GM12878 (cell line): ENCODE measurements around the gene TMPRSS6. TPM values are rescaled to one million over a fixed set of nuclear protein-coding genes. Genes with fewer than 3 reads are reported as not detected.

ENCODE experiments used
- ATAC-seq: fragments of 200-7000 bp; cut with Tn5 transposase; 3 replicates; pipeline ENCODE4 v1.9.1; 2020; ENCODE audit warnings: mild to moderate bottlenecking, moderate library complexity
- BruUV-seq: library from RNA; stranded (reverse); fragments of 400-500 nt; replicated peaks from 2 replicates; lab custom pipeline; 2021; lab: Mats Ljungman, UMichigan
- CTCF ChIA-PET: fragments of 300-600 bp; sonication (Branson Sonifier 250); formaldehyde crosslinking; extraction: SDS; loops from one replicate; lab custom pipeline; 2021; ENCODE audit warnings: inconsistent platforms; lab: Yijun Ruan, JAX
- POLR2A ChIA-PET: fragments of 350-600 bp; formaldehyde crosslinking; extraction: SDS; loops from one replicate; lab custom pipeline; 2021; ENCODE audit warnings: inconsistent platforms; lab: Charles Lee
- RAD21 ChIA-PET: fragments of 300-600 bp; sonication (Branson Sonifier 250); formaldehyde crosslinking; loops from one replicate; lab custom pipeline; 2023; ENCODE audit warnings: antibody characterized with exemption; ENCODE audit not compliant: unreplicated experiment; lab: Charles Lee
- SMC1A ChIA-PET: fragments of 300-600 bp; sonication (Branson Sonifier 250); formaldehyde crosslinking; loops from one replicate; lab custom pipeline; 2023; ENCODE audit not compliant: unreplicated experiment, uncharacterized antibody; lab: Charles Lee
- DNase-seq: peaks from one replicate; pipeline ENCODE4 v3.0.0-alpha.2; 2011; ENCODE audit warnings: low read depth, low spot score
- FAIRE-seq: peaks from 3 replicates; lab custom pipeline; 2011; peaks lifted over from hg19 to GRCh38; lab: Jason Lieb, UNC
- H2AFZ ChIP-seq: 2 replicates; pipeline ENCODE4 v1.6.0; 2011; ENCODE audit warnings: low read depth, low read length, control low read depth; ENCODE audit not compliant: control insufficient read depth
- H3K27ac ChIP-seq: 2 replicates; pipeline ENCODE4 v1.5.1; 2011; ENCODE audit warnings: control low read depth; ENCODE audit not compliant: control insufficient read depth, insufficient read depth
- H3K27me3 ChIP-seq, 2 experiments: replicated peaks in 1 of 2; 2 replicates each; pipeline versions ENCODE4 v1.6.0 to v1.6.1; 2011; ENCODE audit warnings: low read length in 1 of 2; ENCODE audit not compliant: control insufficient read depth in 2 of 2, insufficient read depth in 2 of 2
- H3K36me3 ChIP-seq, 2 experiments: 2 replicates each; pipeline ENCODE4 v1.5.1; 2011; ENCODE audit warnings: low read length in 1 of 2; ENCODE audit not compliant: control insufficient read depth in 2 of 2, insufficient read depth in 2 of 2
- H3K4me1 ChIP-seq: 2 replicates; pipeline ENCODE4 v1.6.1; 2011; ENCODE audit warnings: mild to moderate bottlenecking, low read length, moderate library complexity, mixed read lengths; ENCODE audit not compliant: control insufficient read depth, insufficient read depth
- H3K4me2 ChIP-seq: 2 replicates; pipeline ENCODE4 v1.6.0; 2011; ENCODE audit warnings: control low read depth; ENCODE audit not compliant: control insufficient read depth, insufficient read depth
- H3K4me3 ChIP-seq: fragments of 200-600 bp; sonication (generic); 2 replicates; pipeline ENCODE4 v1.5.1; 2016
- H3K79me2 ChIP-seq: 2 replicates; pipeline ENCODE4 v1.6.0; 2011; ENCODE audit warnings: low read length; ENCODE audit not compliant: control insufficient read depth, insufficient read depth
- H3K9ac ChIP-seq: 2 replicates; pipeline ENCODE4 v1.8.0; 2011; ENCODE audit warnings: low read length, control low read depth, mixed read lengths; ENCODE audit not compliant: control insufficient read depth, insufficient read depth
- H3K9me3 ChIP-seq: replicated peaks from 3 replicates; pipeline ENCODE4 v1.5.1; 2011; ENCODE audit warnings: mild to moderate bottlenecking, low read length; ENCODE audit not compliant: control insufficient read depth, insufficient read depth
- H4K20me1 ChIP-seq: 2 replicates; pipeline ENCODE4 v1.6.0; 2011; ENCODE audit not compliant: control insufficient read depth, insufficient read depth
- BACH1 ChIP-seq: fragments of 450-650 bp; IDR thresholded peaks from 2 replicates; pipeline ENCODE4 v1.6.1; 2017; ENCODE audit warnings: mild to moderate bottlenecking, borderline replicate concordance
- BHLHE40 ChIP-seq, 2 experiments: fragments of 450-650 bp in 1 of 2; IDR thresholded peaks; 2 replicates each; pipeline ENCODE4 v1.6.1; 2011 to 2017; ENCODE audit warnings: low read depth in 2 of 2, borderline replicate concordance in 1 of 2, improper control_type of control experiment in 1 of 2, low read length in 1 of 2, mild to moderate bottlenecking in 1 of 2
- EP300 ChIP-seq, 2 experiments: fragments of 150-350 bp in 1 of 2; IDR thresholded peaks; 2 replicates each; pipeline ENCODE4 v1.6.1; 2011 to 2012; ENCODE audit warnings: low read depth in 2 of 2, low read length in 2 of 2, borderline replicate concordance in 1 of 2, improper control_type of control experiment in 1 of 2, inconsistent platforms in 1 of 2; ENCODE audit not compliant: control insufficient read depth in 1 of 2
- RCOR1 ChIP-seq: conservative IDR thresholded peaks from 2 replicates; pipeline ENCODE4 v1.6.1; 2012; ENCODE audit warnings: low read depth, low read length, improper control_type of control experiment
- SIX5 ChIP-seq: IDR thresholded peaks from 2 replicates; pipeline ENCODE4 v1.6.1; 2011; ENCODE audit warnings: mild to moderate bottlenecking, low read depth, low read length, moderate library complexity; ENCODE audit not compliant: severe bottlenecking
- SREBF2 ChIP-seq: IDR thresholded peaks from 2 replicates; pipeline ENCODE4 v1.6.1; 2012; ENCODE audit warnings: mild to moderate bottlenecking, low read length
- WGBS: methylation state at CpG from one replicate; pipeline ENCODE4 v1.1.6; 2016; ENCODE audit warnings: low lambda C conversion rate; ENCODE audit not compliant: insufficient replicate concordance, insufficient coverage; ENCODE audit errors: missing lambda C conversion rate; 5-methylcytosine and 5-hydroxymethylcytosine counted together
- in situ Hi-C: fragments of 300-500 bp; cut with MboI; formaldehyde crosslinking; loops from 9 replicates; pipeline ENCODE4 v1.14.3; 2018; ENCODE audit warnings: mixed read lengths
- intact Hi-C: fragments of 100-400 bp; cut with micrococcal nuclease; formaldehyde crosslinking; loops from one replicate; pipeline ENCODE4 v1.14.2; 2022; ENCODE audit not compliant: unreplicated experiment
- polyA plus RNA-seq, 11 experiments: library from polyadenylated mRNA; depleted of rRNA in 4 of 11; unstranded in 6 of 11; stranded (reverse) in 5 of 11; fragments of >200 nt; fragmentation: Nextera tagmentation in 4 of 11; fragmentation: Illumina TruSeq in 1 of 11; extraction: Ambion mirVana in 4 of 11; extraction: Trizol in 1 of 11; gene quantifications; 1 replicate in 1 of 11; 2 replicates in 10 of 11; pipeline versions ENCODE4 v1.2.1 to v1.2.3, GENCODE V29; 2011 to 2016; ENCODE audit warnings: inconsistent platforms in 2 of 11, missing spikeins in 2 of 11, low read depth in 1 of 11
- total RNA-seq, 4 experiments: library from RNA; depleted of rRNA in 3 of 4; stranded (reverse); fragments of >200 nt in 3 of 4; fragmentation: Illumina TruSeq in 1 of 4; extraction: Trizol in 1 of 4; gene quantifications; 2 replicates each; pipeline versions ENCODE4 v1.2.1 to v1.2.3, GENCODE V29; 2013 to 2021

Gene TMPRSS6
- total and polyA plus RNA-seq, 10 of the 15 experiments (the other 5 are each of a cell fraction or from before 2014, with no cell fraction given) = 0.06 to 0.69 (median 0.19) TPM; not detected in 6

DNA sequence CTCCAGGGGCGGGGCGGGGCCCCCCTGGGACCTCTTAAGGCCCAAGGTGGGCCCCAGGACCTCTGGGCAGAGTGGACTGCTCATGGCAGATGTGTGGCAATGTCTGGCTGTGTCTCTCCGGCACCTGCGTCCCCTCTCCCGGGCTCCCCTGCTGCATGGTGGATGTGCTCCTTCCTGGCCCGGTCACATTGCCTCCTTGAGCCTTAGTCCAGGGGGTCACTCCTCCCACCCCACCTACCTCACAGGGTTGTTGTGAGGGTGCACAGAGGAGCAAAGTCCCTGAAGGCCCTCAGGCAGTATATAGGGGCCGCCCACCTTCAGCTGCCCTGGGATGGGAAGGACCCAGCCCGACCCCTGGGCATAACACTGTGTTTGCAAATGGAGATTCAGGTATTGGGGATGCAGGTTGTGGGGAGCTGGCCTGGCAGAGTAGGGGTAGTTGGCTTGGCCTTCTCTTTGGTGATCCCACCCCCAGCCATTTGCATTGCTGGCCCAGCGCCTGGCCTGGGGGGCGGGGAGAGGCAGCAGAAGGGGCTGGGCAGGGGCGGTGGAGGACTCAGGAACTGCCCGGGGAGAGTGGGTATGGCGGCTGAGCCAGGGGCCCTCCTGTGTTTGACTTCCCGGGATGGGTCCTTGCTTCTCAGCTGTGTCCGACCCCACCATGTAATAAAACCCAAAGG, 46.7 kb downstream of the TMPRSS6 start:
- no peak overlapping the region for H3K4me2 ChIP-seq
- ChIA-PET SMC1A (no interaction called here), CTCF (no interaction called here), POLR2A (no interaction called here), RAD21 (no interaction called here)
- H2AFZ ChIP-seq = no peak overlapping the region
- DNase-seq (no peak), FAIRE-seq (no peak), ATAC-seq (no peak)
- H3K9me3 ChIP-seq = no peaks in the 10 kb centered on the region
- no TSS peak for BruUV-seq
- peaks cover 11% of the 10 kb centered on the region for H3K4me1 ChIP-seq
- intact Hi-C loops (no loop called here), in situ Hi-C loops (no loop called here)
- 57% methylated on average over 14 of the region's 15 CpGs for WGBS
- no peaks in the 10 kb centered on the region for H3K79me2 ChIP-seq
- H4K20me1 ChIP-seq = no peaks in the 10 kb centered on the region
- peaks cover 0 to 2% of the 10 kb centered on the region in 2 experiments; a peak in 2 of 4 replicates for H3K36me3 ChIP-seq
- H3K27me3 ChIP-seq = no peaks in the 10 kb centered on the region
- H3K9ac ChIP-seq = no peak overlapping the region
- no peak overlapping the region for H3K27ac ChIP-seq
- TF ChIP-seq RCOR1 (no peak), EP300 (IDR thresholded peaks at IDR 0.05; ENCODE audit: borderline replicate concordance in 1 of 2, control insufficient read depth in 1 of 2, low read depth in 2 of 2, low read length in 2 of 2) (no peak)
- no peak overlapping the region for H3K4me3 ChIP-seq

DNA sequence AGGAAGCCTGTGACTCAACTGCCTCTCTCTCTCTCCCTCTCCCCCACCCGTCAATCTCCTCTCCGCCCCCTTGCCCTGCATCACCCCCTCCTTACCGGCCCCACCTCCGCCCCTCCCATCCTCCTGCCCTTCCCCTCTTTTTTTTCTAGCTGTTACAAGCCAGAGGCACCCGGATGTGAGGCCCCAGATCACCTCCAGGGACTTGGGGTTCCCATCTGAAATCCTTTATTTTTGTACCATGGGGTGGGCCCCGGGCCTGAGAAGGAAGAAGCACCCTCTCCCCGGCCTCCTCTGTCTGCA, 47.2 kb downstream of the TMPRSS6 start:
- ATAC-seq (no peak), DNase-seq (no peak), FAIRE-seq (no peak)
- Histone ChIP-seq H2AFZ (no peak overlapping the region), H4K20me1 (no peaks in the 10 kb centered on the region), H3K27ac (no peak overlapping the region), H3K9ac (no peak overlapping the region), H3K4me3 (no peak overlapping the region), H3K27me3 (no peaks in the 10 kb centered on the region), H3K4me1 (peaks cover 11% of the 10 kb centered on the region), H3K36me3 (peaks cover 0 to 2% of the 10 kb centered on the region in 2 experiments; a peak in 2 of 4 replicates), H3K4me2 (no peak overlapping the region), H3K79me2 (no peaks in the 10 kb centered on the region), H3K9me3 (no peaks in the 10 kb centered on the region)
- intact Hi-C loops = no loop called here
- in situ Hi-C loops = no loop called here
- no TSS peak for BruUV-seq
- ChIA-PET CTCF (no interaction called here), RAD21 (no interaction called here), SMC1A (no interaction called here), POLR2A (no interaction called here)
- WGBS = 3% methylated on average over 2 of the region's 7 CpGs
- no peak for TF ChIP-seq SREBF2
- TF ChIP-seq SIX5 = no peak
- TF ChIP-seq BHLHE40 (IDR thresholded peaks at IDR 0.05; ENCODE audit: borderline replicate concordance in 1 of 2, low read depth in 2 of 2, low read length in 1 of 2) = no peak
- no peak for TF ChIP-seq BACH1
